SU-DHL-6 (cell line): ENCODE results near the gene HPGDS.

Experiments
- H2AFZ ChIP-seq: fragments of 200-600 bp; sonication (generic); 2 replicates; pipeline ENCODE4 v1.6.1; 2014; ENCODE audit warnings: low read depth, mild to moderate bottlenecking, moderate library complexity, mixed read lengths, antibody characterized with exemption, low read length; ENCODE audit not compliant: severe bottlenecking
- H3F3A ChIP-seq: fragments of 200-600 bp; shearing (Covaris generic); 2 replicates; pipeline ENCODE4 v1.6.0; 2016; ENCODE audit warnings: antibody characterized with exemption, mild to moderate bottlenecking; ENCODE audit not compliant: insufficient read depth
- H3K27ac ChIP-seq: fragments of 200-600 bp; sonication (generic); 2 replicates; pipeline ENCODE4 v1.5.1; 2016; ENCODE audit warnings: low read depth, mild to moderate bottlenecking, low read length, moderate library complexity, mixed read lengths
- H3K27me3 ChIP-seq: fragments of 200-600 bp; sonication (generic), shearing (Covaris generic); 2 replicates; pipeline ENCODE4 v1.6.0; 2014; ENCODE audit warnings: mild to moderate bottlenecking, low read length
- H3K36me3 ChIP-seq: fragments of 200-600 bp; sonication (generic); 2 replicates; pipeline ENCODE4 v1.6.1; 2014; ENCODE audit warnings: mild to moderate bottlenecking, low read length, mixed read lengths
- H3K4me2 ChIP-seq: fragments of 300-600, 200-600 bp; shearing (Covaris generic), sonication (generic); 2 replicates; pipeline ENCODE4 v1.6.0; 2014; ENCODE audit warnings: low read length, low read depth, mild to moderate bottlenecking; ENCODE audit not compliant: poor library complexity, severe bottlenecking
- H3K4me3 ChIP-seq: fragments of 200-600 bp; sonication (generic); 2 replicates; pipeline ENCODE4 v1.5.1; 2014; ENCODE audit warnings: antibody characterized with exemption, low read length, mild to moderate bottlenecking, mixed read lengths; ENCODE audit not compliant: insufficient read depth, poor library complexity, severe bottlenecking
- H3K79me2 ChIP-seq: fragments of 200-600 bp; sonication (generic); 2 replicates; pipeline ENCODE4 v1.6.1; 2014; ENCODE audit warnings: mild to moderate bottlenecking, low read length, moderate library complexity; ENCODE audit not compliant: insufficient read depth
- H3K9ac ChIP-seq: fragments of 200-600 bp; sonication (generic); 2 replicates; pipeline ENCODE4 v1.7.0; 2014; ENCODE audit warnings: mild to moderate bottlenecking, low read length
- H3K9me2 ChIP-seq: fragments of 200-600 bp; sonication (generic); replicated peaks from 2 replicates; pipeline ENCODE4 v1.6.1; 2014; ENCODE audit warnings: low read length; ENCODE audit not compliant: insufficient read depth
- H3K9me3 ChIP-seq: fragments of 200-600 bp; sonication (generic); 2 replicates; pipeline ENCODE4 v1.6.1; 2014; ENCODE audit warnings: low read length, mixed read lengths; ENCODE audit not compliant: insufficient read depth
- H4K20me1 ChIP-seq: fragments of 200-600 bp; sonication (generic); 2 replicates; pipeline ENCODE4 v1.6.1; 2014; ENCODE audit warnings: low read depth, mild to moderate bottlenecking, antibody characterized with exemption, low read length, moderate library complexity, mixed read lengths
- CTCF ChIP-seq: fragments of 200-600 bp; sonication (generic); IDR thresholded peaks from one replicate; pipeline ENCODE4 v1.5.1; 2017; ENCODE audit warnings: antibody characterized with exemption, mild to moderate bottlenecking, low read length, moderate library complexity; ENCODE audit not compliant: insufficient read depth, poor library complexity, severe bottlenecking
- EZH2phosphoT487 ChIP-seq: fragments of 200-600 bp; sonication (generic), shearing (Covaris generic); conservative IDR thresholded peaks from 2 replicates; pipeline ENCODE4 v1.6.1; 2018; ENCODE audit warnings: mild to moderate bottlenecking, antibody characterized with exemption, low read length, moderate library complexity, mixed read lengths

The HPGDS gene

GRCh38 chr4:94307231-94307871 is 35.3 kb downstream of the HPGDS start:
- Histone ChIP-seq H3K4me2 (no peak overlapping the region), H4K20me1 (no peaks in the 10 kb centered on the region), H3F3A (no peaks in the 10 kb centered on the region), H3K79me2 (no peaks in the 10 kb centered on the region), H3K4me3 (no peak overlapping the region), H3K9ac (no peak overlapping the region), H3K9me3 (no peaks in the 10 kb centered on the region), H3K27ac (no peak overlapping the region), H3K27me3 (no peaks in the 10 kb centered on the region), H3K36me3 (no peaks in the 10 kb centered on the region), H2AFZ (no peak overlapping the region), H3K9me2 (no peaks in the 10 kb centered on the region)
- TF ChIP-seq CTCF (no peak), EZH2phosphoT487 (no peak)

GRCh38 chr4:94306713-94307112 is 35.9 kb downstream of the HPGDS start:
- Histone ChIP-seq H3K27ac (no peak overlapping the region), H3K79me2 (no peaks in the 10 kb centered on the region), H3K4me2 (no peak overlapping the region), H3K9me3 (no peaks in the 10 kb centered on the region), H3K36me3 (no peaks in the 10 kb centered on the region), H3K4me3 (no peak overlapping the region), H4K20me1 (no peaks in the 10 kb centered on the region), H3K9me2 (no peaks in the 10 kb centered on the region), H3F3A (no peaks in the 10 kb centered on the region), H3K9ac (no peak overlapping the region), H2AFZ (no peak overlapping the region), H3K27me3 (no peaks in the 10 kb centered on the region)
- no peak for TF ChIP-seq EZH2phosphoT487
- no peak for TF ChIP-seq CTCF

- Histone ChIP-seq H3K9me3 (no peaks in the 10 kb centered on the region), H3K36me3 (no peaks in the 10 kb centered on the region), H3K9me2 (no peaks in the 10 kb centered on the region), H3K27me3 (no peaks in the 10 kb centered on the region), H3K27ac (no peak overlapping the region), H3K4me2 (no peak overlapping the region), H2AFZ (no peak overlapping the region), H3K4me3 (no peak overlapping the region), H3K79me2 (no peaks in the 10 kb centered on the region), H4K20me1 (no peaks in the 10 kb centered on the region), H3F3A (no peaks in the 10 kb centered on the region), H3K9ac (no peak overlapping the region)
- TF ChIP-seq EZH2phosphoT487 (no peak), CTCF (no peak)
Measured at GRCh38 chr4:94305466-94306225, 37.0 kb downstream of the HPGDS start.
